NCI-H510A treated with DMSO at 0.1 percent for 48 hours (cell line): Measurements from ENCODE around the gene UNC119B.

ENCODE experiments used
- DNase-seq: peaks from one replicate; lab custom pipeline; 2025; lab: John Stamatoyannopoulos, UW

The UNC119B gene

GRCh38 chr12:120739821-120740613, 29.8 kb downstream of the UNC119B start:
- DNase-seq = no peak

GRCh38 chr12:120740871-120741270, 30.6 kb downstream of the UNC119B start:
- no peak for DNase-seq

GRCh38 chr12:120741476-120742421, 31.5 kb downstream of the UNC119B start:
- no peak for DNase-seq

GRCh38 chr12:120744922-120745493, 34.8 kb downstream of the UNC119B start:
- no peak for DNase-seq

- DNase-seq = no peak
These were observed 38.0 kb downstream of the UNC119B start for GRCh38 chr12:120748242-120748641.

- DNase-seq = no peak
These were observed 39.0 kb downstream of the UNC119B start for GRCh38 chr12:120749256-120749655.

GRCh38 chr12:120750806-120751205, 40.5 kb downstream of the UNC119B start:
- DNase-seq = no peak

GRCh38 chr12:120751389-120751788, 41.1 kb downstream of the UNC119B start:
- DNase-seq = no peak

- no peak for DNase-seq
These were observed 44.5 kb downstream of the UNC119B start for GRCh38 chr12:120754792-120755191.

GRCh38 chr12:120755269-120755668, 45.0 kb downstream of the UNC119B start:
- DNase-seq = no peak

- no peak for DNase-seq
These were observed 47.0 kb downstream of the UNC119B start for GRCh38 chr12:120757226-120757742.

GRCh38 chr12:120757949-120758348, 47.7 kb downstream of the UNC119B start:
- no peak for DNase-seq

GRCh38 chr12:120758798-120759590, 48.7 kb downstream of the UNC119B start:
- no peak for DNase-seq

GRCh38 chr12:120759591-120760348, 49.5 kb downstream of the UNC119B start:
- DNase-seq = peak; percentile 84

GRCh38 chr12:120760349-120761254, 50.3 kb downstream of the UNC119B start:
- DNase-seq = no peak

- DNase-seq = peak; percentile 83
These were observed 51.3 kb downstream of the UNC119B start for GRCh38 chr12:120761519-120761934.

GRCh38 chr12:120762086-120762485, 51.8 kb downstream of the UNC119B start:
- DNase-seq = peak; percentile 34

- DNase-seq = no peak
These were observed 53.0 kb downstream of the UNC119B start for GRCh38 chr12:120763250-120763649.

GRCh38 chr12:120764816-120765215, 54.6 kb downstream of the UNC119B start:
- DNase-seq = no peak

- no peak for DNase-seq
These were observed 56.3 kb downstream of the UNC119B start for GRCh38 chr12:120766566-120766965.
